Epithelial cell of prostate (primary cell): Measurements from ENCODE around the gene MUC20.
"Not testable (repeated sequence)": the region's sequence is repeated elsewhere in the genome, so short reads cannot be mapped to it uniquely, and the experiment has no call there.

Experiments used
- DNase-seq: peaks from one replicate; pipeline ENCODE4 v3.0.0-alpha.2; 2011; ENCODE audit warnings: low read depth, low spot score
- H3K27ac ChIP-seq: fragments of 450-650 bp; 2 replicates; pipeline ENCODE4 v1.5.1; 2017; ENCODE audit warnings: mild to moderate bottlenecking

The MUC20 gene

GRCh38 chr3:195709676-195710085, 11.1 kb upstream of the MUC20 start:
- H3K27ac ChIP-seq = no peak overlapping the region
- DNase-seq = no peak

- not testable (repeated sequence) for H3K27ac ChIP-seq, DNase-seq
These were observed 10.5 kb upstream of the MUC20 start for GRCh38 chr3:195710126-195710905.

- H3K27ac ChIP-seq, DNase-seq: not testable (repeated sequence)
These were observed 9.5 kb upstream of the MUC20 start for GRCh38 chr3:195711091-195711812.

- H3K27ac ChIP-seq = no peak overlapping the region
- DNase-seq = no peak
These were observed 8.8 kb upstream of the MUC20 start for GRCh38 chr3:195711813-195712534.

GRCh38 chr3:195712535-195712910, 8.3 kb upstream of the MUC20 start:
- H3K27ac ChIP-seq, DNase-seq: not testable (repeated sequence)

- DNase-seq, H3K27ac ChIP-seq: not testable (repeated sequence)
These were observed 7.6 kb upstream of the MUC20 start for GRCh38 chr3:195713150-195713549.

- H3K27ac ChIP-seq = no peak overlapping the region
- no peak for DNase-seq
These were observed 6.3 kb upstream of the MUC20 start for GRCh38 chr3:195714380-195715011.

GRCh38 chr3:195715134-195715533, 5.6 kb upstream of the MUC20 start:
- H3K27ac ChIP-seq = no peak overlapping the region
- no peak for DNase-seq

- H3K27ac ChIP-seq = peak overlapping the region; percentile 81
- peak; percentile 85 for DNase-seq
These were observed 5.1 kb upstream of the MUC20 start for GRCh38 chr3:195715583-195716266.

- DNase-seq = no peak
- H3K27ac ChIP-seq = peak overlapping the region; percentile 81
These were observed 3.4 kb upstream of the MUC20 start for GRCh38 chr3:195717416-195717815.

GRCh38 chr3:195717852-195718476, 2.8 kb upstream of the MUC20 start:
- H3K27ac ChIP-seq = no peak overlapping the region
- no peak for DNase-seq

- DNase-seq = no peak
- no peak overlapping the region for H3K27ac ChIP-seq
These were observed 2.2 kb upstream of the MUC20 start for GRCh38 chr3:195718477-195718984.

- peak; percentile 75 for DNase-seq
- peak overlapping the region; percentile 57 for H3K27ac ChIP-seq
These were observed 1.1 kb upstream of the MUC20 start for GRCh38 chr3:195719514-195720254.

- DNase-seq, H3K27ac ChIP-seq: not testable (repeated sequence)
These were observed 1.6 kb downstream of the MUC20 start for GRCh38 chr3:195722139-195722995.

- DNase-seq, H3K27ac ChIP-seq: not testable (repeated sequence)
These were observed 2.2 kb downstream of the MUC20 start for GRCh38 chr3:195722996-195723345.

GRCh38 chr3:195724363-195724762, 3.6 kb downstream of the MUC20 start:
- DNase-seq, H3K27ac ChIP-seq: not testable (repeated sequence)

GRCh38 chr3:195725916-195726740, 5.3 kb downstream of the MUC20 start:
- not testable (repeated sequence) for DNase-seq, H3K27ac ChIP-seq
